Measurements from ENCODE around the gene TTC7B.
A peak's percentile ranks its signal among the peaks of the same experiment; 100 is the strongest.

TTC7B gene

DNA sequence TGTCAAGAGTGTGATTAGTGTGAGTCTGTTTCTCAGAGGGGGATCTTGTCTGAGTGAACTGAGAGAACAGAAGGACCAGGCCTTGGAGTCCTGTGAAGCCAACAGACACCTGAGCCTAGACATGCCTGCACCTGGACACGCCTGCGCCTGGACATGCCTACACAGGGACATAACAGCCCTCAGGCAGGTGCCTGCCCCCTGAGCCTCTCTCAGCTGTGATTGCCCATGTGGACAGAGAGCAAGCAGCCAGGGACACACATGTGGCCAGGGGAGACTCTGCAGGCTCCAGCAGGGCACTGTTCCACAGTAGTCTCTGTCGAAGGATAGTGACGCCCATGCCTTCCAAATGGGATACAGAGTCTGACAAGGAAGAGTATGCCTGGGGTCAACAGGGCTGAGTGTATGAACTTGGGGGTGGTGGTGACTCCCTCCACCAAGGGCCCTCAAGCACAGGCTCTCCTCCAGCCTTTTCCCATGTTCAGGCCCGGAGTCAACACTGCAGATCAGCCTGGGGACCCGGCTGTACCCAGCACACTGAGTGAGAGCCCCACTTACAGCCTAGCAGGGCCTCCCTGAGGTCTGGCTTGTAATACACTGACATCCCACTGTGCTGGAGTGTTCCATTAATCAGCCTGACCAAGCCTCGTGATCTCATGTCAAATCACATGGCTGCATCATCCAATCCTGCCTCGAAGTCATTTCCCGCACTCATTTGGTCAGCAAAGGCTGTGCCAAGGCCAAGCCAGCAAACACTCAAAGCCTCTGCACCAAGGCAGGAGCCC is 246.4 kb downstream of the TTC7B start:
- no peaks in the 10 kb centered on the region for H3K36me3 ChIP-seq (ENCODE audit: low read depth)
- ATAC-seq (ENCODE audit: low read depth) (peak; percentile 37; the same call in 2 of the 3 replicates), DNase-seq (ENCODE audit: low spot score) (peak; percentile 47)
- no peak overlapping the region for H3K4me3 ChIP-seq (ENCODE audit: severe bottlenecking)
- no peaks in the 10 kb centered on the region for H3K4me1 ChIP-seq (ENCODE audit: insufficient read depth, poor library complexity, severe bottlenecking)
- no peaks in the 10 kb centered on the region for H3K9me3 ChIP-seq (ENCODE audit: severe bottlenecking)
- H3K27ac ChIP-seq (ENCODE audit: poor library complexity, severe bottlenecking), result no peak overlapping the region
- TF ChIP-seq, protein P1, sequence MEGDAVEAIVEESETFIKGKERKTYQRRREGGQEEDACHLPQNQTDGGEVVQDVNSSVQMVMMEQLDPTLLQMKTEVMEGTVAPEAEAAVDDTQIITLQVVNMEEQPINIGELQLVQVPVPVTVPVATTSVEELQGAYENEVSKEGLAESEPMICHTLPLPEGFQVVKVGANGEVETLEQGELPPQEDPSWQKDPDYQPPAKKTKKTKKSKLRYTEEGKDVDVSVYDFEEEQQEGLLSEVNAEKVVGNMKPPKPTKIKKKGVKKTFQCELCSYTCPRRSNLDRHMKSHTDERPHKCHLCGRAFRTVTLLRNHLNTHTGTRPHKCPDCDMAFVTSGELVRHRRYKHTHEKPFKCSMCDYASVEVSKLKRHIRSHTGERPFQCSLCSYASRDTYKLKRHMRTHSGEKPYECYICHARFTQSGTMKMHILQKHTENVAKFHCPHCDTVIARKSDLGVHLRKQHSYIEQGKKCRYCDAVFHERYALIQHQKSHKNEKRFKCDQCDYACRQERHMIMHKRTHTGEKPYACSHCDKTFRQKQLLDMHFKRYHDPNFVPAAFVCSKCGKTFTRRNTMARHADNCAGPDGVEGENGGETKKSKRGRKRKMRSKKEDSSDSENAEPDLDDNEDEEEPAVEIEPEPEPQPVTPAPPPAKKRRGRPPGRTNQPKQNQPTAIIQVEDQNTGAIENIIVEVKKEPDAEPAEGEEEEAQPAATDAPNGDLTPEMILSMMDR (IDR thresholded peaks at IDR 0.05; ENCODE audit: poor library complexity, severe bottlenecking), result no peak
- H3K27me3 ChIP-seq (ENCODE audit: insufficient read depth, poor library complexity, severe bottlenecking), result no peaks in the 10 kb centered on the region

DNA sequence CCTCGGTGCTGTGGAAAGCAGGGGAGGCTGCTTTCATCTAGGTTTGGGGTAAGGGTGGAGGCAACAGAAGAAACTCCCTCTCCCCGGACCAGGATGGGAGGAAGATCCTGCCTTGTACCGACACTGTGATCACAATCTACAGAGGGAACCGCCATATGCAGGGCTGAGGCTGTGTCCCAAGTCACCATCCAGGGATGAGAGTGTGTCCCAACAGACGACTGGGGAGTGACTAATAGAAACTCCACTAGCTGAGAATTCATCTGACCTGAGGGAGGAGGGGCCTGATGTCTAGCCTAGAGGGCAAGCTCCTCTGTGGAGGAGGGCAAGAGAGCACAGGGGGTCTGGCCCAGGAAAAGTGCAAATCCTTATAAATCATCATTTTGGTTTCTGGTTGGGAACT is 247.0 kb downstream of the TTC7B start:
- Histone ChIP-seq H3K9me3 (ENCODE audit: severe bottlenecking) (no peaks in the 10 kb centered on the region), H3K4me1 (ENCODE audit: insufficient read depth, poor library complexity, severe bottlenecking) (no peaks in the 10 kb centered on the region), H3K27ac (ENCODE audit: poor library complexity, severe bottlenecking) (no peak overlapping the region), H3K4me3 (ENCODE audit: severe bottlenecking) (no peak overlapping the region), H3K27me3 (ENCODE audit: insufficient read depth, poor library complexity, severe bottlenecking) (no peaks in the 10 kb centered on the region), H3K36me3 (ENCODE audit: low read depth) (no peaks in the 10 kb centered on the region)
- ATAC-seq (ENCODE audit: low read depth) (no peak), DNase-seq (ENCODE audit: low spot score) (peak; percentile 30)
- TF ChIP-seq, protein P1 (IDR thresholded peaks at IDR 0.05; ENCODE audit: poor library complexity, severe bottlenecking), result no peak

DNA sequence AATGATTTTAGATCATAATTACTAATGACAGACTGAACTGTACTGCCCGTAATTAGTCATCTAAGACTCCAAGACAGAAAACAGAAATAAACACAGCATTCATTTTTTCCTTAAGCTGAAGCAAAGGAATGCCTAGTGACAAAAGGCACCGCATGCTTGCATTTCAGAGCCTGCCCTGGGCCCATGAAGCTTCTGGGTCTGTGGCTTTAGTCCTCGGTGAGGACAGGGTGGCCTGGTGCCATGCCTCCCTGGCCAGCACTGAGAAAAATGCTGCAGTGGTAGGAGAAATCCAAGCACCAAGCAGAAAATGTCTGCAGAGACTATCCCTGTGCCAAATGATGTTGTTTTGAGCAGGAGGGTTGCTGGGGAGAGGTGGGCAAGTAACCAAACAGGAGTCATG is 247.8 kb downstream of the TTC7B start:
- ATAC-seq (ENCODE audit: low read depth) (no peak), DNase-seq (ENCODE audit: low spot score) (no peak)
- H3K36me3 ChIP-seq (ENCODE audit: low read depth), result no peaks in the 10 kb centered on the region
- TF ChIP-seq, protein P1 (IDR thresholded peaks at IDR 0.05; ENCODE audit: poor library complexity, severe bottlenecking), result no peak
- no peak overlapping the region for H3K27ac ChIP-seq (ENCODE audit: poor library complexity, severe bottlenecking)
- H3K27me3 ChIP-seq (ENCODE audit: insufficient read depth, poor library complexity, severe bottlenecking), result no peaks in the 10 kb centered on the region
- H3K4me1 ChIP-seq (ENCODE audit: insufficient read depth, poor library complexity, severe bottlenecking), result no peaks in the 10 kb centered on the region
- H3K4me3 ChIP-seq (ENCODE audit: severe bottlenecking), result no peak overlapping the region
- no peaks in the 10 kb centered on the region for H3K9me3 ChIP-seq (ENCODE audit: severe bottlenecking)

- no peak overlapping the region for H3K27ac ChIP-seq (ENCODE audit: poor library complexity, severe bottlenecking)
- no peak overlapping the region for H3K4me3 ChIP-seq (ENCODE audit: severe bottlenecking)
- TF ChIP-seq, protein P1 (IDR thresholded peaks at IDR 0.05; ENCODE audit: poor library complexity, severe bottlenecking), result no peak
- H3K4me1 ChIP-seq (ENCODE audit: insufficient read depth, poor library complexity, severe bottlenecking), result no peaks in the 10 kb centered on the region
- H3K9me3 ChIP-seq (ENCODE audit: severe bottlenecking), result no peaks in the 10 kb centered on the region
- no peak for DNase-seq (ENCODE audit: low spot score)
- no peaks in the 10 kb centered on the region for H3K36me3 ChIP-seq (ENCODE audit: low read depth)
- no peak for ATAC-seq (ENCODE audit: low read depth)
- no peaks in the 10 kb centered on the region for H3K27me3 ChIP-seq (ENCODE audit: insufficient read depth, poor library complexity, severe bottlenecking)
Observed at GRCh38 chr14:90567991-90568390, 248.2 kb downstream of the TTC7B start.

DNA sequence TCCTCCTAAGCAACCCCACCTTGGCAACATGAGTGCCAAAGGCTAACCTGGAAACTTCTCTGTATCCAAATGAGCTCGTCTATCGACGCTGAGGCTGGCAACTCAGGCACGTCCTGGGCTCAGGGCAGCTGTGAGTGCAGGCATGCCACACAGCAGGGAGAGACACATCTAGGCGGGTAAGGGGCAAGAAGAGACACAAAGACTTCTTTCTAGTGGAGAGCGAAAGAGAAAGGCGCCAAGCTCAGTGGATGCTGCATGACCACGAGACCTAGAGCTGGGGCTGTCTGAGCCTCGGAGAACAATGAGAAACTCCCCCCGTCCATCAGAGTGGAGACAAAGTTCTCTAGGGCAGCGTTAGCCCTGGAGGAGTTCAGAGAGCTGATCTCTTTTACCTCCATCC is 249.0 kb downstream of the TTC7B start:
- Histone ChIP-seq H3K27me3 (ENCODE audit: insufficient read depth, poor library complexity, severe bottlenecking) (no peaks in the 10 kb centered on the region), H3K27ac (ENCODE audit: poor library complexity, severe bottlenecking) (no peak overlapping the region), H3K4me3 (ENCODE audit: severe bottlenecking) (no peak overlapping the region), H3K36me3 (ENCODE audit: low read depth) (no peaks in the 10 kb centered on the region), H3K4me1 (ENCODE audit: insufficient read depth, poor library complexity, severe bottlenecking) (no peaks in the 10 kb centered on the region), H3K9me3 (ENCODE audit: severe bottlenecking) (no peaks in the 10 kb centered on the region)
- ATAC-seq (ENCODE audit: low read depth) (no peak), DNase-seq (ENCODE audit: low spot score) (peak; percentile 22)
- TF ChIP-seq, protein P1 (IDR thresholded peaks at IDR 0.05; ENCODE audit: poor library complexity, severe bottlenecking), result no peak

All from RWPE2 (cell line).